Measurements from ENCODE around the gene PFKL.
"Not testable (repeated sequence)": the region's sequence is repeated elsewhere in the genome, so short reads cannot be mapped to it uniquely, and the experiment has no call there.

PFKL gene

GRCh38 chr21:44295163-44295573 lies 4.7 kb upstream of the PFKL start:
- DNase-seq, result no peak

DNA sequence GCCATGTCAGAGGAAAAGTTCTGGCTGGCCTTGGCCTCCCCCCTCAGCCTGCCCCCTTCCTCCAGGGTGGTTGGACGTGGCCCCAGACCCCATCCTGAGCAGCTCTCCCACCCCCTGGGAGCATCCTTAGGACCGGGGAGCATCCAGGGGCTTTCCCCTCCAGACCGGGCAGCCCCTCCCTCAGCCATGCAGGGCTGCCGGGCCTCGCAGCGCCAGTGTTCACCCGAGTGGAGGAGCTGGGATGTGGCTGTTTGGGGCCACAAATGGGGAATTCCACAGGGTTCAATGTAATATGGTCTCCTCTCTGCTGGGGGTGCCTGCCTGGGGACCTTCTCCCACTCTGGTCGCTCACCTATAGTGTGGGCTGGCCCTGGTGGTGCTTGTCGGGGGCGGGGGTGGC lies 4.2 kb upstream of the PFKL start:
- DNase-seq, result no peak

DNA sequence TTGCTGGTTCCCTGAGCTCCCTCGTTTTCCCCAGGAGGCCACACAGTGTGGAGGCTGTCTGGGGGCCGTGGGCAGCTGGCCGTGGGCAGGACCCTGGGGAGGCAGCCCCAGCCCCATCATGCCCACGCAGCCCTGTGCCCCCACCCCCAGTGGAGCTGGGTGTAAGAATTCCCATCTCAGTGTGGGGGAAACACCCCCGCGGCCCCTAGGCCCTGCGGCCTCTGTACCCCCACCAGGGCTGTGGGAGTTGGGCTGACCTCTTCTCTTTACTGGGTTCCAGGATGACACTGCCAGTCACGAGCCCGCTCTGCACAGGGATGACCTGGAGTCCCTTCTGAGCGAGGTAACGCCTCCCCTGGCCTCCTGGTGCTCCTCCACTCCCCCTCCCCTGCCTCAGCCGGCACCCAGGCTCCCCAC lies 3.7 kb upstream of the PFKL start:
- no peak for DNase-seq

- DNase-seq, result no peak
Measured at GRCh38 chr21:44296916-44297315, 2.9 kb upstream of the PFKL start.

DNA sequence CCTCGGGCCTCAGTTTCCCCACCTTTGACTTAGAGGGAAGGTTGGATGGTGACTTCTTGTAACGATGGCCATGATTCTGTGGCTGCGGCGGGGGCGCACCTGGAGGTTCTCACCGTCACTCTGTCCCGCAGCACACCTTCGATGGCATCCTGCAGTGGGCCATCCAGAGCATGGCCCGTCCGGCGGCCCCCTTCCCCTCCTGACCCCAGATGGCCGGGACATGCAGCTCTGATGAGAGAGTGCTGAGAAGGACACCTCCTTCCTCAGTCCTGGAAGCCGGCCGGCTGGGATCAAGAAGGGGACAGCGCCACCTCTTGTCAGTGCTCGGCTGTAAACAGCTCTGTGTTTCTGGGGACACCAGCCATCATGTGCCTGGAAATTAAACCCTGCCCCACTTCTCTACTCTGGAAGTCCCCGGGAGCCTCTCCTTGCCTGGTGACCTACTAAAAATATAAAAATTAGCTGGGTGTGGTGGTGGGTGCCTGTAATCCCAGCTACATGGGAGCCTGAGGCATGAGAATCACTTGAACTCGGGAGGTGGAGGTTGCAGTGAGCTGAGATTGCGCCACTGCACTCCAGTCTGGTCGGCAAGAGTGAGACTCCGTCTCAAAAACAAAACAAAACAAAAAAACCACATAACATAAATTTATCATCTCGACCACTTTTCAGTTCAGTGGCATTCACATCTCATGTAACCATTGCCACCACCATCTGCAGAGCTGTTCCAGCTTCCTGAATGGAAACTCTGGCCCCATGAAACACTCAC lies 2.1 kb upstream of the PFKL start:
- DNase-seq, result no peak

GRCh38 chr21:44298301-44298700 lies 1.6 kb upstream of the PFKL start:
- DNase-seq, result no peak

DNA sequence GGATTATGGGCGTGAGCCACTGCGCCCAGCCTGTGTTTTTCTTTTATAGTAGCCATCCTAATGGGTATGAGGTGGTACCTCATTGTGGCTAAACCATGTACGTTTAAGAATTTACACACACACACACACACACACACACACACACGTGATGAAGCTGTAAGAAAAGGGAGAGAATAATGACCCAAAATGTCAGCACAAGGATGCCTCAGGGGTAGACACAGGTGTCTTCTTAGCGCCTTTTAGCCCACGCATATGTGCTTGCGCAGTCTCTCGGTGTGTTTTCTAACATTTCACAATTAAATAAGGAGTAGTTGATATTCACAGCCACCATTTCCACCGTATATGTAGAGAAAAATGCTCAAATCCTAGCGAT lies 782 bp upstream of the PFKL start:
- no peak for DNase-seq

DNA sequence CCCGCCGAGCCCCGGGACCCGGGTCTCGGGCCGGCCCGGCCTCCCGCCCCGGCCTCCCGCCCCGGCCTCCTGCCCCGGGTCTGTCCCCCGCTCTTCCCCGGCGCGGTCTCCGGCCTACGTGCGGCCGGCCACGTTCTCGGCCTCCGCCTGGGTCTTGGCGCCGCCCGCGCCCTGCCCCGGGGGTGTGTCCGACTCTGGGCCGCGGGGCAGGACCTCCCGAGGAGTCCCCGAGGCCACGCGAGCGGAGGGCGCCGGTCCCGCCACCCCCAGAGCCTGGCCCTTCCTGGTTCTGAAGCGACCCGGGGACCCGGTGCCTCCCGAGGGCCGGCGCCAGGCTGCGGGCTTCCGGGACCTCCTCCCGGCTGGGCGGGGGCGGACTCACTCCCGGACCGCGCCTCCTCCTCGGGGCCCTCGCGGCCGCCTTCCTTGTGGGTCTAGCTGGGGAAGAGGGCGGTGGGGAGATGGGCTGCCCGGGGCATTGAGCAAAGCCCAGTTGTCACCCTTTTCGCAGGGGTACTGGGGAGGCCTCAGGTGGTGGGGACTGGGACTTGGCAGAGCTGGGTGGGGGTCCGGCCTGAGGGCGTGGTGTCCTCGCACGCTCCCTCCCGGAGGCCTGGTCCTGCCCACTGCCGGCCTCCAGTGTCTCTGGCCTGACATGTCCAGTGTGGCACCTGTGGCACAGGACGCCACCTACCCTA lies 558 bp downstream of the PFKL start:
- DNase-seq, result peak; percentile 46

DNA sequence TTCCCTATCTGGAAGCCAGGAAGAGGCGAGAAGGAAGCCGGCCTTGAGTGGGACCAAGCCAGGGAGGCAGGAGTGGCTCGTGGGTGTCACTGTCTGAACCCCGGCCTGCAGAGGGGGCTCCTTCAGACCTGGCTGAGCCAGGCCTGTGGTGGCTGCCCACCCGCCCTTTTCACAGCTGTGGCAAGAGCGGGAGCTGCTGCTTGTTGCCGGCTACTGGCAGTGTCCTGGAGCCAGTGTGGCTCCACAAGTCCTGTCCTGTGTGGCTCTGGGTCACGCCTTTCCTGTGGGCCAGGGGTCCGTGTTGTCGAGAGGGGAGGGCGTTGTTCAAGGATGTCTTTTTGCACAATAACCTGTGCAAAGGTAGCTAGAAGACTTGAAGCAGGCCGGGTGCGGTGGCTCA lies 1.3 kb downstream of the PFKL start:
- DNase-seq, result no peak

DNA sequence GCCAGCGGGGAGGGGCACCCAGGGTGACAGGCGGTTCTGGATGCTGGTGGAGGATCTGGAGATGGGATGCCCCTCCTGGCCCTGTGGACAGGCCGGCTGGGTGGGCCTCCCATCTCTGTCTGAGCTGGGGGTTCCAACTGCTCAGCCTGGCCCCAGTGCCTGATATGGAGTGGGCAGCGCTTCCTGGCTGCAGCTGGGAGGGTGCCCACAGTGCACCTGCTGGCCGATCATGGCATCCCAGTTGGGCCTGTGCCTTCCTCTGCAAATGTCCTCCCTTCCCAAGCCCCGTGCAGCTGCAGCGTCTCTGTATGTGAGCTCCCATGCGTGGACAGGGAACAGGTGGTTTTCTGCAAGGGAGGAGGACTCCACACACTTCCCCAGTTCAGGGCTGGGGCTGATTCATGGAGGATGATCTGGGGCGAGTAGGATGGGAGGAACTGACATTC lies 2.1 kb downstream of the PFKL start:
- no peak for DNase-seq

DNA sequence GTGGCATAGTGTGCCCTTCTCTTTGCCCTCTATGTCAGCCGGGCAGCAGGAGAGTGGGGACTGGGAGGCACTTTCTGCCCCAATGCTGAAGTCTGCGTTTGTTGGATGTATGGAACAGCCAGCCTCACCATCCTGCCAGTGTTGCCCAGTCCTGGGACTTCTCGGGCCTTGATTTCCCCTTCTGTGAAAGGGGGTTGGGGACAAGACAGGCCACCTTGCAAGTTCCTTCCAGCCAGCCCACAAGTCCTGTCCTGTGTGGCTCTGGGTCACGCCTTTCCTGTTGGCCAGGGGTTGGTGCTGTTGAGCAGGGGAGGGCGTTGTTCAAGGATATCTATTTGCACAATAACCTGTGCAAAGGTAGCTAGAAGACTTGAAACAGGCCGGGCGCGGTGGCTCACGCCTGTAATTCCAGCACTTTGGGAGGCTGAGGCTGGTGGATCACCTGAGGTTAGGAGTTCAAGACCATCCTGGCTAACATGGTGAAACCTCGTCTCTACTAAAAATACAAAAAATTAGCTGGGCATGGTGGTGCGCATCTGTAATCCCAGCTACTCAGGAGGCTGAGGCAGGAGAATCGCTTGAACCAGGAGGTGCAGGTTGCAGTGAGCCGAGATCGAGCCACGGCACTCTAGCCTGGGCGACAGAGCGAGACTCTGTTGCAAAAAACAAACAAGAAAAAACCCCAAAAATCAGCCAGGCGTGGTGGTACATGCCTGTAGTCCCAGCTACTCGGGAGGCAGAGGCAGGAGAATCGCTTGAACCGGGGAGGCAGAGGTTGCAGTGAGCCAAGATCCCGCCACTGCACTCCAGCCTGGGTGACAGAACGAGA lies 2.9 kb downstream of the PFKL start:
- DNase-seq, result not testable (repeated sequence)

DNA sequence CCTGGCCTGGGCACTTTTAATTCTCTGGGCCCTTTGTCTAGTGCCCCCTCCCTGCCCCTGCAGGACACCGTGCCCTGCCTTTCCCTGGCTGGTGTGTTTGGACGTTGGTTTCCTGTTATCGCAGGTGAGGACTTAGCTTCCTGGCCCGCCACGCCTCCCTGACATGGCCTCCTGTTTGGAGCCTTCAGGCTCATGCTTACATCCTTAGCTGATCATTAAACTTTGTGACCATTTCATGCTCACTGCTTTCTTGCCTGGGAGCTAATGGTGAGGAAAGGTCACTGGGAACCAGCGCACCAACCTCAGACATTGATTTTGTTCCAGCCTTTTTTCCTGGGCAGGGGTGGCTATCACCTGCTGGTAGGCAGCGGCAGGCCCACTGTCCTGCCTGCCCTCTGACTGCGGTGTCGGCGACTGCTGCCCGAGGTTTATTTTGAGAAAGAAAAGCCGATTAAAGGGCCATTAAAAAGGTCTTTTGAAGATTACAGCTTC lies 3.7 kb downstream of the PFKL start:
- no peak for DNase-seq

DNA sequence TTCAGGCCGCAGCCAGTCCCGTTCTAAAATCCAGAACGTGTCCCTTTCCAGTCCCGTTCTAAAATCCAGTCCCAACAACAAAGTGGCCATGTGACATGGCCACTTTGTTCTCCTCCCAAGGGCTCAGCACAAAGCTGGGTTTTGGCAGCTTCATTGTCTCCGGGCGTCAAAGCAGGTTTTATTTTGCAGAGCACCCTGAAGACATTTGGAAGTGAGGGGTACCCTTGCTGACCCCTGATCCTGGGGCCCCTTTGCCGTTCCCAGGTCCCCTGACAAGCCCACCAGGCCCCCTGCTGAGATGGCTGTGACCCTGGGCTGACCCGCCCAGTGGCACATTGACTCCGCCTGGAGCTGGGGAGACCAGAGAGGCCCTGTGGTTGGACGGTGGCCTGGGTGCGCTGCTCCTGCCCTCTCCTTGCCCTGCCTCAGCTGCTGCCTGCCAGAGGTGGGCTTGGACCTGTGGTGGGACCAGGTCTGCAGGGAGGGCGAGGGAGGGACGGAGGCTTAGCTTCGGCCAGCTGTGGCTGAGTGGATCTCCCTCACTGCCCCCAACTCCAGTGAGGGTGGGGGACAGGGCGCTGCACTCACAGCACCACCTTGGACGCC lies 4.3 kb downstream of the PFKL start:
- no peak for DNase-seq

- DNase-seq, result no peak
Measured at GRCh38 chr21:44304877-44305293, 5.0 kb downstream of the PFKL start.

DNA sequence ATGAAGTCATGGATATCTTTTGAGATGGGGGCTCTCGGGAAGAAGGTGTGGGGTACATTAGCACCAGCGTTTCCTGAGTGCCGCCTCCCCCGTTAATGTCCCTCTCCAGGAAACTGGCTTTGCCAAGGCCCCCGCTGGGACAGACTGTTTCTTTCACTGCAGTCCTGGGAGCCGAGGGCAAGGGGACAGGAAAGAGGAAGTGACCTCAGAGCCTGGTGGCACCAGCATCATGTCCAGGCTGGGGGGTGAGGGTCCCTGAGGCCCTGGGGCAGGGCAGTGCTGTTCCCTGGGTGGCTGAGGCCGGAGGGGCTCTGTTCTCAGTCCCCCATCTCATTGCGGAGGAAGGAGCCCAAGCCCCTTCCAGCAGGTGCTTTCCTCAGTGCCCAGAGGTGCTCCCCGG lies 5.8 kb downstream of the PFKL start:
- no peak for DNase-seq

DNA sequence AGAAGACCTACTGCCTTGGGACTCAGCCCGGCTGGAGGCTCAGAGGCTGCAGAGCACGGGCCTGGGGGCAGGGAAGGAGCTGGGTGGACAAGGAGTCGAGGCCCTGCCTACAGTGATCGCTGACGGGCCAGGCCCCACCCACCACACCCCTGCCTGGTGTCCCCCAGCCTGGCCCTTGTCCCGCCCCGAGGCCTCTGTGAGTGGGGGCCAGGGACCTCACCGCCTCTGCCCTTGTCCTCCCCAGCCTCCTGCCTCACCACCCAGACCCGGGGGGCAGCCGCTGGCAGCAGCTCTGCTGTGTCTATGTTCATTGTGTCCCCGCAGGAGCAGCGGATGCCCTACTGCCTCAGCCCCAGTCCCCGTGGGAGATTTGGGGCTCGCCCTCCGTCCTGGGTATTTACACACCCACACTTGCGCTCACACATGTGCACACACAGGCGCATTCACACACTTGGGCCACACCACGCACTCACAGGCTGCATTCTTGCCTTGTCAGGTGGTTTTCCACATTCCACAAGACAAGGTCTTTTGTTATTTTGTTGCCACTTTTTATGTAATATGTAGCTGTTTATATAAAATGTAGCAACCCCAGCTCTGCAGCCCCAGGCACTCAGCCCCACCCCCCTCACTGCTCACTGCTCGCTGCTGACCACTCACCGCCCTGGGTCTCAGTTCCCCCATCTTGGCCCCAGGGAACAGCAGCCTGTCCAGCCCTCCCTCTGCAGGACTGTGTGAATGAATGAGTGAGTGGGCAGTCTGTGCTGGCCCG lies 7.3 kb downstream of the PFKL start:
- DNase-seq, result no peak

DNA sequence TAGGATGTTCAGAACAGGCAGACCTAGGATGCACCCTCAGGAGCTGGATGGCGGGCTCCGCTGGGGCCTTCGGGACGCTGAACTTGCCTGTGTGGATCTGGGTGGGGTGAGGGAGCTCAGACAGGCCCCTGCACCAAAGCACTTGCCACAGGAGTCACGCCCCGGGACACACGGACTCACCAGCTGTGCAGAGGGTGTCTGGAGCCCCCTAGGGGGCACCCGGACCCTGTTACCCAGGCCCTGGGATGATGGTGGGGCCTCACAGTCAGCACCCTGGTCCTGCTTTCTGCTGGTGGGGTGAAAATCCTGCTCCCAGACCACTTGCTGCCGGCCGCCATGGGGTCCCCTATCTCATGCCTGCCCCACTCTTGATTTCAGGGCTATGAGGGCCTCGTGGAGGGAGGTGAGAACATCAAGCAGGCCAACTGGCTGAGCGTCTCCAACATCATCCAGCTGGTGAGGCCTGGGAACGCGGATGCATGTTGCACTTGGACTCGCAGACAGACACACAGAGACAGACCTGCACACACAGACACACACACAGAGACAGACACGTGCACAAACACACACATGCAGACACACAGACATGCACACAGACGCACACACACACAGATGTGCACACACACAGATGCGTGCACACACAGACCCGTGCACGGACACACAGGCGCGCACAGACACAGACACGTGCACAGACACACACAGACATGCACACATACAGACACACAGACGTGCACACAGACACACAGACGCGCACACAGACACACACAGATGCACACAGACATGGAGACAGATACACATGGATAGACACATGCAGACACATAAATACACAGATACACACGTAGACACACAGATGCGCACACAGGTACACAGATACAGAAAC lies 11.0 kb downstream of the PFKL start:
- no peak for DNase-seq

DNA sequence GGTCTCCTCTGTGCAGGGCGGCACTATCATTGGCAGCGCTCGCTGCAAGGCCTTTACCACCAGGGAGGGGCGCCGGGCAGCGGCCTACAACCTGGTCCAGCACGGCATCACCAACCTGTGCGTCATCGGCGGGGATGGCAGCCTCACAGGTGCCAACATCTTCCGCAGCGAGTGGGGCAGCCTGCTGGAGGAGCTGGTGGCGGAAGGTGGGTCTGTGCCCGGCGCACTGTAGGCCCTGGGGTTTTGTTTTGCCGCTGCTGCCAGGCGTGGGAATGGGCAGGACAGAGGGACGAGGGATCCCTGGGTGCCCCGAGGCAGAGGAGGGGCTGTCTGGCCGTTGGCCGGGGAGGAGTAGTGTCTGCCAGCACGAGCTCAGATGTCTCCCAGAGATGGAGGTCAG lies 12.2 kb downstream of the PFKL start:
- DNase-seq, result no peak

GRCh38 chr21:44312716-44313115 lies 12.9 kb downstream of the PFKL start:
- no peak for DNase-seq

DNA sequence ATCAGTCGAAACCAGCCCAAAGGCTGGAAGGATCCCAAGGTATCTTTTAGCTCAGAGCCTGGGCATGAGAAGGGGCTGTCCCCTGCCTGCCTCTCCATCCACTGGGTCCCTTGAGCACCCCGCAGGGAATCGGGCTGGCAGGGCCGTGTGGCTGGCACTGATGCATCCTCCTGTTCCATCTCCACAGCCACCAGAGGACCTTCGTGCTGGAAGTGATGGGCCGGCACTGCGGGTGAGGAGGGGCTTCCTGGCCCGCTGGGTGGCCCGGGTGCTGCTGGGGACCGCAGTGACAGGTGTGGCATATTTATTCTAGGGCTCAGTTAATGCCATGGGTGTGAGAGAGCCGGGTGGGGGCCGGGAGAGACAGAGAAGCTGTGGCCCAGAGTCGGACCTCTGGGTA lies 13.6 kb downstream of the PFKL start:
- DNase-seq, result no peak

DNA sequence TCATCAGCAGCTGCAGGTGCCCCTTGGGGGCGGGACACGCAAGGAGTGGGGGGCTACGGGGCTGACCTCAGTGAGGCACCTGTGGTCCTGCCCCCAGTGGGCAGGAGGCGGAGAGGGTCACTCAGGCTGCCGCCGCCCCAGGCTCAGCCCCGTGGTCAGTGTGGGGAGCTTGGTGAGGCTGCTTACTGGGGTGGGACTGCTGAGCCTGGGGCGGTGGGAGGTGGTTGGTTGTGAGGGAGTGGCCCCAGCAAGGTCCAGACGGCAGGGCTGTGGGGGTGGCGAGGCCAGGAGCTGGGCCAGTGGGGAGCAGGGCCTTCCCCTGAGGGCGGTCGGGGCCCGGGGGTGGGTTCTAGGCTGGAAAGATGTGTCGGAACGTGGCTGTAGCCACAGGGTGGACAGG lies 14.3 kb downstream of the PFKL start:
- DNase-seq, result no peak

All from activated gamma-delta T cell (primary cell).